Stimulated activated CD4-positive, alpha-beta T cell treated with anti-CD3 and anti-CD28 coated beads, Interleukin-12 subunit alpha, Interleukin-12 subunit beta, amount 100 ng/mL, for 4 hours (primary cell): ENCODE data around the gene VWF.

Source experiments
- DNase-seq: peaks from one replicate; pipeline ENCODE4 v3.0.0-alpha.2; 2020

Gene VWF

DNA sequence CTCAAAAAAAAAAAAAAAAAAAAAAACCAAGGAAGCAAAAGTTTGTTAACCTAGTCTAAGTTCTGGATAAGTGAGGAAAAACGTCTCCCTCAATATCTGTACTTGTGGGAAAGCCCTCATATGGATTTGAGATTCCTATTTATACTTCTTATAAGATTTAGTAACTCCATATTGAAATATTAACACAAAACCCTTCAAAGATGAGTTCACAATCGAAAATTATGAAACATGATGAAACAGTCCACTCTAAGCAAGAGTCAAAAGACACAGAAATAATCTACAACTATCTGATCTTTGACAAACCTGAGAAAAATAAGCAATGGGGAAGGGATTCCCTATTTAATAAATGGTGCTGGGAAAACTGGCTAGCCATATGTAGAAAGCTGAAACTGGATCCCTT is 25.2 kb downstream of the VWF start:
- no peak for DNase-seq

- no peak for DNase-seq
Measured at GRCh38 chr12:6097411-6097810, 27.1 kb downstream of the VWF start.

DNA sequence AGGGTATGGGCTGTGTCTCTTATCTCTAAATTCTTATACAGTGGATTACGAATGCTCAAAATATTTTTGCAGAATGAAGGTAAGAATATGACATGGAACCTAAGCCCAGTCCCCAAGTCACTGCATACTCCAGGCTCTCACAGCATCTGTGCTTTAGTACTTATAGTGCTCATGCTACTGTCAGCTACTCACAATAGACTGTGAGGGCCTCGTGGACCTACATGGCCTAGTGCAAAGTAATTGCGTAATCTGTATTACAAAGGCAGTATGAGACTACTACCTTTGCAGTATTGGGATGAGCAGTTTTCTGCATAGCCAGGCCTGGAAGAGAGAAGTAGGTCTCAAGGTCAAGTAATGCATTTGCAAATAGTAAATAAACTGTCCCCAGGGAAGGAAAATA is 27.9 kb downstream of the VWF start:
- no peak for DNase-seq

DNA sequence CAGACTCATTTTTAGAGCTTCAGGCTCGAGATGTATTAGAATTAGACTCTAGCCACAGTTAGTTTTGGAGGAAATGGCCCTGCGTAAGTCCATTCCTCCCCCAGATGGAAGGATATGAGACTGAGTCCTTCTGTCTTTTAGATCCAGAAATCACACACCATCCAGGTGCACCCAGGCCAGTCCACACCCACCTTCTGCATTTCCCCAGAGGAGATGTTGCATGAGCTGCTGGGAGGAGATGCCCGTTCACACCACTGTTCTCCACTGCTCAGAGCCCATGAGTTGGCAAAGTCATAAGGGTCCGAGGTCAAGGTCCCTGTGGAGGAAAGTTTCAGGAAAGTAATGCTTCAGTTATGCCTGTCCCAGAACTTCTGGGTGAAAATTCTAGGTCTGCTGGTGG is 29.2 kb downstream of the VWF start:
- DNase-seq, result no peak

- DNase-seq, result no peak
Measured at GRCh38 chr12:6093764-6094163, 30.7 kb downstream of the VWF start.

DNA sequence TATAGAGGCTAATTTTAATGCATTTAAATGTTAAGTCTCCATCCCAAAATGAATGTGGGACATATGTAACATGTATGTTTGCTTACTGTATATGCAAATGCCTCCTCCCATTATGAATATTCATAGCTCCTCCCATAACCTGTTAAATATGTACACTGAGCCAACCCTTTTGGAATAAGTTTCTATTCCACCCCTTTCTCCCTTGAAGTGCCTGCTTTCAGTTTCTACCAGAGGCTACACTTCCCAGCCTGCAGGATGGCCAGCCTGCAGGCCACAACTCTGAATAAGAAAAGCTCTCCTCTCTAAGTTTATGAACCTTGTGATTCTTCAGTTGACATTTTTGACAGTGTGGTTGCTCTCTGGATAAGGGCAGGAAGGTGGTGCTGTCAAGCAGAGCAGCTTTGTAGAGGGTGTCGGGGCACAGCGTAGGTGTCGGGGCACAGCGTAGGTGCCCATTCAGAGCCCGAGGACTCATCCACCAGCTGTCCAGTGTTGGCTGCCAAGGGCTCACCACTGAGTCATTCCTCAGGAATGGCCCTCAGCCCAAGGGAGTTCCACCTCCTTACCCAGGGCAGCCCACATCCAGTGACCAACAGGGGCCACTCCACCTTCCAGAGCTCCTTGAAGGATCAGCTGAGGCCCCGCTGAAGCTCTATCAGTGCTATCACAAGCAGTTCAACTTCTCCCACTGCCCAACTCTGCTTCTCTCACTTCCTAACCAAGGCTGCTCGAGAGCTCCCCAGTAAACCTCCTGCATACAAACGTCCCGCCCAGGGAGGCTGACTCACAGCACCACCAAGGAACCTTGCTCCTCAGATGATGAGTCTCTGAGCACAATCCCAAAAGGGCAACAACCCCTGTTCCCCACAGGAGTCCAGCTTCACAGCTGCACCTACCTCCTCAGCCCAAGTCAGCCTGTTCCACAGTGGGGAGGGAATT is 31.4 kb downstream of the VWF start:
- no peak for DNase-seq

DNA sequence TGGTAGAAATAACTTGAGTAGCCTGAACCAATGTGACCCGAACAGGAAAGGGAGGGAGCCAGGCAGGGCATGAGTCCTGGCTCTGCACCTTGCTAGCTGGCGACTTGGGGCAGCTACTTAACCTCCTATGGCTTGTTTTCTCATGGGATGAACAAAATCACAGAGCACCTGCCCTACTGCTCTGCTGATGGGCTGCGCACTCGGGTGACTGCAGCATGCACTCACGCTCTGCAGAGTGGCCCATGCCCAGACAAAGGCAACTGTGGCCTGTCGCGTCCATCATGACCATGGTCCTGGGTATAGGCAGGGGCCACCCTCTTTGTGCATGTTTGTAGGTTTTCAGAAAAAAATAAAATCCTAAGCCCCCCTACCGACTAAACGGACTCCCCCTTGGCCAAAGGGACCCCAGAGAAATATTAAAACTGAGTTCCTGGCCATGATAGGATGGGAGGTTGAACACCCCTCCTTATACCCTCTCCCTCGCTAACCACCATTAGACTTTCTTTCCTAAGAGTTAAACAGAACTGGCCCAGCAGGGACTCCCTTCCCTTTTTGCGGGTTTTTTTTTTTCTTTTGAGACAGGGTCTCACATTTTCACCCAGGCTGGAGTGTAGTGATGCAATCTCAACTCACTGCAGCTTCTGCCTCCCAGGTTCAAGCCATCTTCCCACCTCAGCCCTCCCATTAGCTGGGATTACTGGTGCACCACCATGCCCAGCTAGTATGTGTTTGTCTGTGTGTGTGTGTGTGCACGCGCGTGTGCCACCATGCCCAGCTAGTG is 32.5 kb downstream of the VWF start:
- no peak for DNase-seq

DNA sequence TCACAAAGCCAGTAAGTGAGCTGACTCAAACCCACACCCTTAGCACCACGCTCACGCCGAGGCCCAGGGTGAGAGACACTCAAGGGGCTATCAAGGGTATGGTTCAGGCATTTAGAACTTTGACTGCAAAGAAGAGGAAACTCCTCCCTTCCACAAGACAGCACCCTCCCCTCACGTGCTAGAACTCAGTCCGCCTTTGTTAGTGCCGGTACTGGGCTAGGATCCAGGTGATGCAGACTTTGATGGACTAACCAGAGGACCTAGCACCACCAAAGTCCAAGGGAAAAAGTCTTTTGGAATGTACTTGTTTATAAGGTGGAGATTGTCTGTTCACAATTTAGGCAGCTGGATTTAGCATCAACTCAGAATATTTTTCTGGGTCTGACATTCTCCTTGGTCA is 33.7 kb downstream of the VWF start:
- DNase-seq, result no peak

GRCh38 chr12:6088921-6089747 is 35.3 kb downstream of the VWF start:
- DNase-seq, result no peak

- no peak for DNase-seq
Measured at GRCh38 chr12:6086316-6086715, 38.2 kb downstream of the VWF start.

DNA sequence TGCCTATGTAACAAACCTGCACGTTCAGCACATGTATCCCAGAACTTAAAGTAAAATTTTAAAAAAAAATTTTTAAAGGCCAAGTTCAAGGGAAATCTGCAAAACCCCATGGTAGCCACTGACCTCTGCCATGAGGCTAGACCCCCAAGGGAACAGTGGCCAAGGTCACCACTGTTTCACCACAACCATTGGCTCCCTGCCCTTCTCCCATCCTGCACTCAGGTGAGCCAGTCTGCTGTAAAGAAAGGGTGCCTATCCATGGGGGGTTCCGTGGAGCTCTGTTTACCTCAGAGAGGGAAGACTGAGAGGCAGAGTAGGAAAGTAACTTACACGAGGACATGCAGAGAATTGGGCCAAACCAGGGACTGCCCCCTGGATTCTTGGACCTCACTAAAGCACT is 38.6 kb downstream of the VWF start:
- DNase-seq, result no peak

DNA sequence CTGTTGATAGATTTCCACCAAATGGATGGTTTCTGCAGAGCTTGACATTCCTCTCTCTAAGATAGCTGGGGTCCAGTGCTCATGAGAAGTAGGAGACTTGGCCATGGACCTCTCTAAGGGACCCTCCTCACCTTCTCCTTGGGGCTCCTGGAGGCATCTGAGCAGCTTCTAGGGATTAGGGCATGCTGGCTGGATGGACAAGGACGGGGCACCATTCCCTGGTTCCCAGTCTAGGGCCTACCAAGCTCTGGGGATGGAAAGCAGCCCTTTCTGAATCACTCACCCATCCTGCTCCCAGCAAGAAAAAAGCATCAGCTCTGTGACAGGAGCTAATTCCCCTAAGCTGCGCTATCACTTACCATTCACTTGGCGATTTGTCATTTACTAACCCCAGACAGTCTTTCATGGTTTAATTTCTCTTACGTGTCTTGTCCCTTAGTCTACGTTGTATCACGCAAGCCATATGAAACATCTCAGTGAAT is 39.5 kb downstream of the VWF start:
- no peak for DNase-seq

GRCh38 chr12:6084261-6084968 is 40.1 kb downstream of the VWF start:
- DNase-seq, result no peak

DNA sequence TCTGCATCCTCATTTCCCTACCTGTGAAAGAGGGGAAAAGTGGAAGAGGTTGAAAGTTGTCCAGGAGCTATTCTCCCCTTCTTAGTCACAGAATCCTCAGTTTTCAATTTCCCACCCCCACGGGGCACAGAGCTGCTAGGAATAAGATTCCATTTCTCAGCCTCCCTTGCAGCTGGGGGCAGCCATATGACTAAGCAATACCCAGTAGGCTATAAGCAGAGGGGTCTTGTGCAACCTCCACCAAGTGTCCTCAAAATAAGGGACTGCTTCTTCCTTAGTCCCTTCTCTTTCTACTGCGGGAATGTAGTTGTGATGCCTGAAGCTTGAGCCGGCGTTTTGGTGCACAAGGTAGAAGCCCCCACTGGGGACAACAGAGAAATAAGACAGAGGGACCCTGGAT is 40.9 kb downstream of the VWF start:
- DNase-seq, result no peak

DNA sequence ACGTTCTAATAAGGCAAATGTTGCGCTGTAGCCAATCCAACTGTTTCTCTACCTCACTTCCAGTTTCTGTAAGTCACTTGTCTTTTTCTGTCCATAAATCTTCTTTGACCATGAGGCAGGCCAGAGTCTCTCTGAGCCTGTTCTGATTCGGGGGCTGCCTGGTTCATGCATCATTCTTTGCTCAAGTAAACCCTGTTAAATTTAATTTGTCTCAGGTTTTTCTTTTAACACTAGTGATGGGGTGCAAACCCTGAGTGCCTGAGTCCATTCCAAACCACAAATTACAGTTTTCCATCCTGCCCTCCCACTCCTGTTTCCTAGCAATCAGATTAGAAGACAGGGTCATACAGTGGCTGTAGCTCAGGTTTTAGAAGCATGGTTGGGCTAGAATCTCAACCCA is 41.9 kb downstream of the VWF start:
- no peak for DNase-seq

GRCh38 chr12:6080149-6081045 is 44.1 kb downstream of the VWF start:
- no peak for DNase-seq

DNA sequence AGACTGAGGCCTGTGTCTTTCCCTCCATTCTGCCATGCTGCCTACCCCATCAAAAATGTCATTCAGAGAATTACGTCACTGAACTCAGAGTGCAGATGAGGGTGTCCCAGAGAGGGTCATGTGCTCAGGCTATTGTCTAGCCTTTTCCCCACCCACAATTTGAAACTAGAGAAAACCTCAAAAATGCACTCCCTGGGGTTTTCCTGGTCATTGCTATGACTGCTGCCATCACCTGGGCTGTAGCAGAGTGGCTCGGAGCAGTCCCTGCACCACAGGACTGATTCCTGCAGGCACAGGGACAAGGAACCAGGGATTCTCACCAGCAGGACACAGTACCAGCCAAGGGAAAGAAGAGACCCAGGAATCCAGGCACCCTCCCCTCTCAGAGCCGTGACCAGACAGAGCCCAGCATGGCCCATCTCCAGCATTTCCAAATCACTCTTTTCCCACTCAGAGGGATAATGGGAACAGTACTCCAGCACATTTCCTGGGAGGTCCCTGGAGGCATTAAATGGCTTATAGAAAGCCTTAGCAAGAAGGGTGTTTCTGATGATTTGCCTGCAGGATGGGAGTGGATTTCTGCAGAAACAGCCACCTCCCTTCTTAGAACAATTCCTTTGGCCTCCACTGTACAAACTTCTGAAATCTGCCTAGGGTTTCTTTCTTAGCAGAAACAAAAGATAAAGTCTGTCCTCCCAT is 45.9 kb downstream of the VWF start:
- no peak for DNase-seq

DNA sequence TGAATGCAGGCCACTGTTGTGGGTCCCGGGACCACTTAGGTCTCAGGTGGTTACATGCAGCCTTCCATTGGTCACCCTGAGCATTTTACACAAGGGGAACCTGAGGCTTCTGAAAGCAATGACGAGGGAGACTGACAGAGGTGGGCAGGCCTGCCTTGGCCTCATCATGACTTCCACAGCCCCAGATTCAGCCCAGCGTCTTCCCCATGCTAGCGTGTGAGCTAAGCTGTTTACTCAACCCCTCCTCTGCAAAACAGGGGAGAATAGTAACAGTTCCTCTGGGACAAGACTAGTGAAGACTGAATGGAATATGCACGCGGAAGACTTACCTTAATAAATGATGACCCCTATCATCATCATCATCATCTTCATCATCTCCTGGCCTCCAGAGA is 46.8 kb downstream of the VWF start:
- no peak for DNase-seq

- DNase-seq, result no peak
Measured at GRCh38 chr12:6076776-6077691, 47.4 kb downstream of the VWF start.

GRCh38 chr12:6076346-6076745 is 48.1 kb downstream of the VWF start:
- DNase-seq, result no peak
